Activated CD8-positive, alpha-beta T cell treated with anti-CD3 and anti-CD28 coated beads for 36 hours (primary cell): ENCODE measurements around the gene CATSPER4. TPM values are rescaled to one million over a fixed set of nuclear protein-coding genes. Genes with fewer than 3 reads are reported as not detected.

Experiments used
- ATAC-seq: fragments of 200-7000 bp; cut with Tn5 transposase; one replicate; pipeline ENCODE4 v1.10.0; 2021; ENCODE audit warnings: mild to moderate bottlenecking, moderate library complexity
- CTCF ChIA-PET: fragments of 350-600 bp; sonication (Branson Sonifier 250); formaldehyde crosslinking; loops from one replicate; lab custom pipeline; 2021; ENCODE audit warnings: antibody characterized with exemption; lab: Charles Lee
- POLR2A ChIA-PET: fragments of 350-600 bp; sonication (Branson Sonifier 250); formaldehyde crosslinking; loops from one replicate; lab custom pipeline; 2021; ENCODE audit warnings: antibody characterized with exemption; lab: Charles Lee
- DNase-seq: peaks from one replicate; pipeline ENCODE4 v3.0.0-alpha.2; 2020
- H3K27ac Mint-ChIP-seq: one replicate; pipeline ENCODE4 v1.8.0; 2021; ENCODE audit warnings: mild to moderate bottlenecking, mixed read lengths
- H3K27me3 Mint-ChIP-seq: one replicate; pipeline ENCODE4 v1.8.0; 2021; ENCODE audit warnings: mixed read lengths
- H3K36me3 Mint-ChIP-seq: one replicate; pipeline ENCODE4 v1.8.0; 2021; ENCODE audit warnings: low read depth, mixed read lengths
- H3K4me1 Mint-ChIP-seq: one replicate; pipeline ENCODE4 v1.8.0; 2021; ENCODE audit warnings: low read depth, mixed read lengths
- H3K4me3 Mint-ChIP-seq: one replicate; pipeline ENCODE4 v1.8.0; 2021; ENCODE audit warnings: mild to moderate bottlenecking, moderate library complexity, mixed read lengths
- H3K9me3 Mint-ChIP-seq: one replicate; pipeline ENCODE4 v1.8.0; 2021; ENCODE audit warnings: mixed read lengths
- intact Hi-C: fragments of 100-400 bp; cut with micrococcal nuclease; formaldehyde crosslinking; loops from one replicate; pipeline ENCODE4 v1.10.0; 2022
- total RNA-seq, 2 experiments: library from RNA; stranded (reverse); gene quantifications; one replicate each; pipeline ENCODE4 v1.2.3, GENCODE V29; 2021
- TF ChIP-seq, protein P1 (sequence below): fragments of 200-600 bp; IDR thresholded peaks from one replicate; pipeline ENCODE4 v1.8.0; 2022; ENCODE audit warnings: antibody characterized with exemption, mild to moderate bottlenecking

Gene CATSPER4
- total RNA-seq, 2 experiments from 2014 or later, result not detected

DNA sequence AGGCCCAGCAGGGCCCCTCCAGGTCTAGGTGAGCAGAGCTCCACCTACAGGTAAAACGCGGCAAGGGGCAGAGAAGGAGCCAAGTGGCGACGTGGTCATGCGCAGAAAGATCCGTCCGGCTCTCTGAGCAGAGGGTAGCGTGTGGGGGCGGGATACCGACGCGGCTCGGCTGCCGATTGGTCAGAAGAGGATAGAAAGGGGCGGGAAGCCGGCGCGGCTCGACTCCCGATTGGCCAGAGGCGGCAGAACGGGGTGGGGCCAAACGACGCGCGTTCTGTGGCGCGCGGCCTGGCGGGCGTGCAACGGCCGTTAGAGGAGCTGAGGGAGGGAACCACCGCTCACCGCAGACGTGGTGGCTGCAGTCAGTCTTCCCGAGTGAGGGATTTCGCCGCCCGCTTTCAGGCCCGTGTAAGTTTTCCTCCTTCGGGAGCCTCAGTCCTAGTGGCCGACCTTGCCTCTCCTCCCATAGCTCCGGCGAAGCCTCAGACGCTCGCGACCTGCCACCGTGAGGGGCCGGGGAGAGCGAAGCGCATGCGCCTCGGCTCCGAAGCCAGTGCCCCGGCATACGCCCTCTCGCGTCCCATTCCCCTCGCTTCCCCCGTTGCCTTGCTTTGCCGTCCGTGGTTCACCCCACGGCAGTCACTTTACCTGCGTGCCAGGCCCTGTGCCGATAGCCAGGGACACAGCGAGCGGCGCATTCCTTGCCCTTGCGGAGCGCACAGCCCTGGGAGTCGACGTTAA is 43.7 kb downstream of the CATSPER4 start, which contains the start of gene CEP85:
TSS of gene CEP85 (plus strand) at position 298 of the 741 bp plus-strand sequence. CDS start 5,584 bp downstream, outside the sequence.
- DNase-seq, result peak; percentile 99
- Mint-ChIP-seq H3K9me3 (no peaks in the 10 kb centered on the region), H3K27ac (peak within 1 kb of the TSS; percentile 92), H3K4me1 (peaks cover 27% of the 10 kb centered on the region), H3K27me3 (no peaks in the 10 kb centered on the region), H3K36me3 (peaks cover 23% of the 10 kb centered on the region), H3K4me3 (peak within 1 kb of the TSS; percentile 98)
- ATAC-seq, result peak; percentile 94
- intact Hi-C loops, result loop anchor here (5.0 kb wide), 1 partner anchor 72 kb away; no protein-coding TSS in a partner anchor
- TF ChIP-seq, protein P1, sequence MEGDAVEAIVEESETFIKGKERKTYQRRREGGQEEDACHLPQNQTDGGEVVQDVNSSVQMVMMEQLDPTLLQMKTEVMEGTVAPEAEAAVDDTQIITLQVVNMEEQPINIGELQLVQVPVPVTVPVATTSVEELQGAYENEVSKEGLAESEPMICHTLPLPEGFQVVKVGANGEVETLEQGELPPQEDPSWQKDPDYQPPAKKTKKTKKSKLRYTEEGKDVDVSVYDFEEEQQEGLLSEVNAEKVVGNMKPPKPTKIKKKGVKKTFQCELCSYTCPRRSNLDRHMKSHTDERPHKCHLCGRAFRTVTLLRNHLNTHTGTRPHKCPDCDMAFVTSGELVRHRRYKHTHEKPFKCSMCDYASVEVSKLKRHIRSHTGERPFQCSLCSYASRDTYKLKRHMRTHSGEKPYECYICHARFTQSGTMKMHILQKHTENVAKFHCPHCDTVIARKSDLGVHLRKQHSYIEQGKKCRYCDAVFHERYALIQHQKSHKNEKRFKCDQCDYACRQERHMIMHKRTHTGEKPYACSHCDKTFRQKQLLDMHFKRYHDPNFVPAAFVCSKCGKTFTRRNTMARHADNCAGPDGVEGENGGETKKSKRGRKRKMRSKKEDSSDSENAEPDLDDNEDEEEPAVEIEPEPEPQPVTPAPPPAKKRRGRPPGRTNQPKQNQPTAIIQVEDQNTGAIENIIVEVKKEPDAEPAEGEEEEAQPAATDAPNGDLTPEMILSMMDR, result peak; percentile 26
- ChIA-PET POLR2A (interaction anchor here (1.0 to 2.1 kb wide), 7 partner anchors 9 to 155 kb away, joined by 3 to 6 read pairs (median 5); no protein-coding TSS in a partner anchor), CTCF (interaction anchor here (0.6 to 4.4 kb wide), 68 partner anchors 9 to 263 kb away, joined by 3 to 77 read pairs (median 4); partner anchors contain the start of genes C1orf232, CD52, DHDDS and HMGN2)

DNA sequence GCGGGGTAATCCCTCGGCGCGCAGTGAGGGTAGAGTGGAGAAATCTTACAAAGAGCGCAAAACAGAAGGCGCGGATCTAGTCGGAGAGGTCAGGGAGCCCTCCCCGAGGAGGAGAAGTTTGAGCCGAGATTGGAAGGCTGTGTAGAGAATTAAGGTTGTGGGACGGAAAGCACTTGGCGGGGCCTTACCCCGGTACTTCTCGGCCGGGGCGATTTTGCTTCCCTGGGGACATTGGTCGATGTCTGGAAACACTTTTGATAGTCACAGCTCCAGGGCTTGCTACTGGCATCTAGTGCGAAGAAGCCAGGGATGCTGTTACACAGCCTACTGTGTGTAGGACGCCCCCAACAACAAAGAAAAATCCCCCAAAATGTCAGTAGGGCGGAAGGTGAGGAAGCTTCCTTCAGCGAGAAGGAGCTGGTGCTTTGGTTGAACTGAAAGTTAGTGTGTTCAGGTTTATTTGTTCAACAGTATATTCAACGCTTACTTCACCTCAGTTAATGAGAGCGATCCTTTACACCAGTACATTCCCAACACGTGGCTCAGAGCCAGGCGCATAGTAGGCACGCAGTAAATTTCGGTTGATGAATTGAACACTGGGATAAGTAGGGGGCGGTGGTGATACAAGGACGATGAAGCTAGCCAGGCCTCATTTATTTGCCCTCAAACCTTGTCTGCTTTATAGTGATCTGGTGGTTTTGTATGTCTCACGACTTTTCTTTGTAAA is 44.4 kb downstream of the CATSPER4 start:
- H3K27me3 Mint-ChIP-seq, result no peaks in the 10 kb centered on the region
- DNase-seq, result peak; percentile 32
- H3K4me3 Mint-ChIP-seq, result peak overlapping the region; percentile 98
- H3K27ac Mint-ChIP-seq, result peak overlapping the region; percentile 92
- H3K9me3 Mint-ChIP-seq, result no peaks in the 10 kb centered on the region
- H3K4me1 Mint-ChIP-seq, result peaks cover 27% of the 10 kb centered on the region
- H3K36me3 Mint-ChIP-seq, result peaks cover 27% of the 10 kb centered on the region
- CTCF ChIA-PET, result interaction anchor here (0.6 to 4.4 kb wide), 68 partner anchors 10 to 433 kb away, joined by 3 to 77 read pairs (median 4); partner anchors contain the start of genes C1orf232, CD52, DHDDS and HMGN2
- no peak for ATAC-seq
- intact Hi-C loops, result loop anchor here (5.0 kb wide), 1 partner anchor 73 kb away; no protein-coding TSS in a partner anchor
- POLR2A ChIA-PET, result interaction anchor here (0.6 to 2.1 kb wide), 9 partner anchors 9 to 340 kb away, joined by 3 to 6 read pairs (median 5); no protein-coding TSS in a partner anchor
- TF ChIP-seq, protein P1, result peak; percentile 41

DNA sequence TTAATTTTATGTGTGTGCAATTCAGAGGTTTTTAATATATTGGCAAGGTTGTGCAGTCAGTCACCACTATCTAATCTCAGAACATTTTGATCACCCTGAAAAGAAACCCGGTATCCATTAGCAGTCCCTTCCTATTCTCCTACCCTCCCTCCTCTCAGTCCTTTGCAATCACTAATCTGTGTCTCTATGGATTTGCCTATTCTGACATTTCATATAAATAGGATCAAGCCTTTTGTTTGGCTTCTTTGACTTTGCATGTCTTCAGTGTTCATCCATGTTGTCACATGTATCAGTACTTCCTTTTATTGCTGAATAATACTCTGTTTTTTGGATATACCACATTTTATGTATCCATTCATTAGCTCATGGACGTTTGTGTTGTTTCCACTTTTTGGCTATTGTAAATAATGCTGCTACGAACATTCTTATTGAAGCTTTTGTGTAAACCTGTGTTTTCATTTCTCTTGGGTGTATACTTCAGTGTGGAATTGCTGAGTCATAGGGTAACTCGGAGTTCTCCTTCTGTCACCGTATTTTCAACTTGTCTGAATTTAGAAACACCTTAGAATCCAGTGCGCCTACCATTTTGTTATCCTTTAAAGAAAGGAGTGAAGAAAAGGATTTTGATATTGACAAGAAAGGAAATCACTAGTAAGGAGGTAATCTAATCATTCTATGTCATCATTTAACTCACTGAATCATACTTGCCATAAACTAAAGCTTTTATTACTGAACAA is 47.0 kb downstream of the CATSPER4 start:
- Mint-ChIP-seq H3K4me1 (peaks cover 29% of the 10 kb centered on the region), H3K36me3 (peaks cover 34% of the 10 kb centered on the region), H3K4me3 (no peak overlapping the region), H3K27me3 (no peaks in the 10 kb centered on the region), H3K9me3 (no peaks in the 10 kb centered on the region), H3K27ac (no peak overlapping the region)
- CTCF ChIA-PET, result interaction anchor here (0.8 kb wide), 1 partner anchor 127 kb away, joined by 3 read pairs; no protein-coding TSS in a partner anchor
- ATAC-seq (no peak), DNase-seq (no peak)
- TF ChIP-seq, protein P1, result no peak
- POLR2A ChIA-PET, result no interaction called here
- intact Hi-C loops, result no loop called here

DNA sequence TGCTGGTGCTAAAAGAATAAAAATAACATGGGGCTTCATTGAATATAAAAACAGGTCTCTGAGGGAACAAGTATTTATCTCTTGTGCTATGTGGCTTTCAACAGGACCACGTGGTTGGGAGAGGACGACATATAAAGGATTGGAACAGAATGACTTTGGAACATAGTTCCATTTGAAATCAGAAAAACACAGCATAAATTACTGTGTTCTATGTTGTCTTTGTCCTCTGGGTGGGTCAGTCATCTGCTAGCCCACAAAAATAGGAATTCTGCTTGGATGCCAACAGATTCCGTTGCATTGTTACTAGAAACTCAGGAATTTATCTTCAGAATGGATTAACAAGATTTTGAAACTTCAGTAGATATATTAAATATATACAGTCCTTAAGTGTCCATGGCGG is 49.5 kb downstream of the CATSPER4 start:
- ChIA-PET POLR2A (no interaction called here), CTCF (no interaction called here)
- intact Hi-C loops, result no loop called here
- H3K4me1 Mint-ChIP-seq, result peaks cover 25% of the 10 kb centered on the region
- TF ChIP-seq, protein P1, result no peak
- no peaks in the 10 kb centered on the region for H3K27me3 Mint-ChIP-seq
- peaks cover 51% of the 10 kb centered on the region for H3K36me3 Mint-ChIP-seq
- no peak overlapping the region for H3K4me3 Mint-ChIP-seq
- DNase-seq (no peak), ATAC-seq (no peak)
- H3K9me3 Mint-ChIP-seq, result no peaks in the 10 kb centered on the region
- H3K27ac Mint-ChIP-seq, result no peak overlapping the region

Other genes with a start within 250 kb of the CATSPER4 start
- 1 to 10 TPM; 7.4 to 8.0 TPM for gene PAFAH2, start 192.5 kb upstream of the CATSPER4 start, total RNA-seq
- gene EXTL1, start 168.8 kb upstream of the CATSPER4 start, total RNA-seq, result not detected
- not detected for gene SLC30A2, start 144.5 kb upstream of the CATSPER4 start, total RNA-seq
- under 1 TPM in 1 of 2 experiments, not detected in 1; 0.18 TPM for gene TRIM63, start 123.0 kb upstream of the CATSPER4 start, total RNA-seq
- gene PDIK1L, start 78.8 kb upstream of the CATSPER4 start, total RNA-seq, result 10 to 100 TPM; 11.7 to 13.4 TPM
- gene FAM110D, start 31.5 kb upstream of the CATSPER4 start, total RNA-seq, result not detected
- gene C1orf232, start 21.6 kb upstream of the CATSPER4 start, total RNA-seq, result not detected
- 10 to 100 TPM; 40.9 to 41.1 TPM for gene ZNF593, start 20.7 kb upstream of the CATSPER4 start, total RNA-seq
- gene ZNF593OS, start 18.8 kb upstream of the CATSPER4 start, total RNA-seq, result not detected
- gene CNKSR1, start 13.1 kb upstream of the CATSPER4 start, total RNA-seq, result 1 to 10 TPM; 1.2 to 1.4 TPM
- 10 to 100 TPM; 32.8 to 33.7 TPM for gene CEP85, start 43.6 kb downstream of the CATSPER4 start, total RNA-seq
- gene SH3BGRL3, start 89.5 kb downstream of the CATSPER4 start, total RNA-seq, result 100 to 1,000 TPM; 309 to 316 TPM
- gene UBXN11, start 116.0 kb downstream of the CATSPER4 start, total RNA-seq, result 10 to 100 TPM; 24.9 to 26.0 TPM
- gene CD52, start 127.4 kb downstream of the CATSPER4 start, total RNA-seq, result 100 to 1,000 TPM; 324 to 344 TPM
- gene CRYBG2, start 163.5 kb downstream of the CATSPER4 start, total RNA-seq, result 1 to 10 TPM; 4.5 to 6.4 TPM
- 1 to 10 TPM in 1 of 2 experiments, under 1 TPM in 1; 0.69 to 1.3 TPM for gene ZNF683, start 182.1 kb downstream of the CATSPER4 start, total RNA-seq
- gene LIN28A, start 220.2 kb downstream of the CATSPER4 start, total RNA-seq, result not detected
- gene DHDDS, start 241.7 kb downstream of the CATSPER4 start, total RNA-seq, result 10 to 100 TPM; 33.3 to 36.9 TPM